OCI-LY7 (cell line): Measurements from ENCODE around the gene FBN2. TPM values are rescaled to one million over a fixed set of nuclear protein-coding genes. Genes with fewer than 3 reads are reported as not detected.

Source experiments
- BruUV-seq: library from RNA; stranded (reverse); fragments of 400-500 nt; replicated peaks from 2 replicates; lab custom pipeline; 2021; lab: Mats Ljungman, UMichigan
- CTCF ChIA-PET: fragments of 300-600 bp; sonication (Branson Sonifier 250); formaldehyde crosslinking; loops from one replicate; lab custom pipeline; 2022; ENCODE audit warnings: antibody characterized with exemption; ENCODE audit not compliant: unreplicated experiment; lab: Charles Lee
- POLR2A ChIA-PET: fragments of 300-600 bp; sonication (Branson Sonifier 250); formaldehyde crosslinking; loops from one replicate; lab custom pipeline; 2022; ENCODE audit warnings: antibody characterized with exemption; lab: Charles Lee
- DNase-seq: peaks from one replicate; pipeline ENCODE4 v3.0.0-alpha.2; 2015; ENCODE audit warnings: low spot score
- H2AFZ ChIP-seq: fragments of 200-600 bp; sonication (generic), shearing (Covaris generic); 2 replicates; pipeline ENCODE4 v1.6.1; 2014; ENCODE audit warnings: mild to moderate bottlenecking, antibody characterized with exemption, low read length, moderate library complexity
- H3K27ac ChIP-seq: fragments of 200-600 bp; sonication (generic); 2 replicates; pipeline ENCODE4 v1.5.1; 2014; ENCODE audit warnings: mixed run types, low read depth, mild to moderate bottlenecking, moderate library complexity, low read length, inconsistent platforms; ENCODE audit not compliant: poor library complexity, severe bottlenecking
- H3K36me3 ChIP-seq: fragments of 200-600 bp; sonication (generic); 2 replicates; pipeline ENCODE4 v1.6.1; 2014; ENCODE audit warnings: mild to moderate bottlenecking, antibody characterized with exemption, low read length, moderate library complexity, mixed read lengths; ENCODE audit not compliant: insufficient read depth
- H3K4me1 ChIP-seq: fragments of 200-600 bp; sonication (generic); 2 replicates; pipeline ENCODE4 v1.5.1; 2014; ENCODE audit warnings: mild to moderate bottlenecking, low read length; ENCODE audit not compliant: insufficient read depth, poor library complexity, severe bottlenecking
- H3K4me2 ChIP-seq: fragments of 200-600 bp; sonication (generic); 2 replicates; pipeline ENCODE4 v1.6.1; 2014; ENCODE audit warnings: mild to moderate bottlenecking, low read length
- H3K4me3 ChIP-seq: fragments of 200-600 bp; sonication (generic); 2 replicates; pipeline ENCODE4 v1.5.1; 2014; ENCODE audit warnings: mild to moderate bottlenecking, low read depth, low read length; ENCODE audit not compliant: poor library complexity, severe bottlenecking
- H3K79me2 ChIP-seq: fragments of 200-600 bp; sonication (generic); 2 replicates; pipeline ENCODE4 v1.6.1; 2016; ENCODE audit warnings: low read depth, mild to moderate bottlenecking, low read length, moderate library complexity, mixed read lengths; ENCODE audit not compliant: insufficient read depth
- H3K9me2 ChIP-seq: fragments of 200-600 bp; sonication (generic); 2 replicates; pipeline ENCODE4 v1.6.1; 2016; ENCODE audit warnings: mild to moderate bottlenecking, low read length, mixed read lengths; ENCODE audit not compliant: insufficient read depth
- H3K9me3 ChIP-seq: fragments of 200-600 bp; sonication (generic); 2 replicates; pipeline ENCODE4 v1.6.1; 2014; ENCODE audit warnings: mild to moderate bottlenecking, mixed run types, low read length, mixed read lengths
- H4K20me1 ChIP-seq: fragments of 200-600 bp; sonication (generic); 2 replicates; pipeline ENCODE4 v1.6.1; 2014; ENCODE audit warnings: mild to moderate bottlenecking, antibody characterized with exemption, low read length, moderate library complexity, mixed read lengths; ENCODE audit not compliant: insufficient read depth
- CTCF ChIP-seq: fragments of 200-600 bp; sonication (generic); conservative IDR thresholded peaks from 2 replicates; pipeline ENCODE4 v1.5.1; 2014; ENCODE audit warnings: mild to moderate bottlenecking, antibody characterized with exemption, low read length, moderate library complexity, mixed read lengths
- EZH2phosphoT487 ChIP-seq: fragments of 200-600 bp; sonication (generic); IDR thresholded peaks from 2 replicates; pipeline ENCODE4 v1.6.1; 2018; ENCODE audit warnings: low read depth, borderline replicate concordance, mild to moderate bottlenecking, mixed run types, antibody characterized with exemption, low read length, moderate library complexity, mixed read lengths
- intact Hi-C: fragments of 100-400 bp; cut with micrococcal nuclease; formaldehyde crosslinking; loops from one replicate; pipeline ENCODE4 v1.10.0; 2022; ENCODE audit not compliant: unreplicated experiment
- total RNA-seq, 2 experiments: library from RNA; depleted of rRNA in 1 of 2; stranded (reverse); fragments of >200 nt in 1 of 2; shearing (Covaris generic) in 1 of 2; gene quantifications; 2 replicates each; pipeline ENCODE4 v1.2.3, GENCODE V29; 2014 to 2022

FBN2 gene
- total RNA-seq, 2 experiments from 2014 or later: not detected

- no peaks in the 10 kb centered on the region for H3K36me3 ChIP-seq
- no peak for DNase-seq
- H4K20me1 ChIP-seq: no peaks in the 10 kb centered on the region
- H3K9me3 ChIP-seq: no peaks in the 10 kb centered on the region
- intact Hi-C loops: no loop called here
- POLR2A ChIA-PET: interaction anchor here (0.7 kb wide), 1 partner anchor 564 kb away, joined by 3 read pairs; no protein-coding TSS in a partner anchor
- no TSS peak for BruUV-seq
- no peak overlapping the region for H3K4me3 ChIP-seq
- H3K4me1 ChIP-seq: no peaks in the 10 kb centered on the region
- H2AFZ ChIP-seq: no peak overlapping the region
- no peak overlapping the region for H3K27ac ChIP-seq
- no peak overlapping the region for H3K4me2 ChIP-seq
- no peaks in the 10 kb centered on the region for H3K9me2 ChIP-seq
- CTCF ChIA-PET: no interaction called here
- H3K79me2 ChIP-seq: no peaks in the 10 kb centered on the region
- TF ChIP-seq CTCF (no peak), EZH2phosphoT487 (no peak)
These were observed 266.1 kb downstream of the FBN2 start for GRCh38 chr5:128271859-128272464.

GRCh38 chr5:128271071-128271470, 267.0 kb downstream of the FBN2 start:
- H3K4me2 ChIP-seq: no peak overlapping the region
- H4K20me1 ChIP-seq: no peaks in the 10 kb centered on the region
- TF ChIP-seq CTCF: no peak
- TF ChIP-seq EZH2phosphoT487: no peak
- H3K79me2 ChIP-seq: no peaks in the 10 kb centered on the region
- intact Hi-C loops: no loop called here
- no peaks in the 10 kb centered on the region for H3K4me1 ChIP-seq
- H3K36me3 ChIP-seq: no peaks in the 10 kb centered on the region
- CTCF ChIA-PET: no interaction called here
- POLR2A ChIA-PET: no interaction called here
- no peak overlapping the region for H3K27ac ChIP-seq
- no peaks in the 10 kb centered on the region for H3K9me2 ChIP-seq
- H2AFZ ChIP-seq: no peak overlapping the region
- DNase-seq: no peak
- no peak overlapping the region for H3K4me3 ChIP-seq
- H3K9me3 ChIP-seq: no peaks in the 10 kb centered on the region
- BruUV-seq: no TSS peak

GRCh38 chr5:128264564-128265360, 273.3 kb downstream of the FBN2 start:
- no peak for DNase-seq
- Histone ChIP-seq H3K79me2 (no peaks in the 10 kb centered on the region), H3K4me3 (no peak overlapping the region), H4K20me1 (no peaks in the 10 kb centered on the region), H3K9me3 (no peaks in the 10 kb centered on the region), H3K27ac (no peak overlapping the region), H2AFZ (no peak overlapping the region), H3K4me1 (no peaks in the 10 kb centered on the region), H3K4me2 (no peak overlapping the region), H3K36me3 (no peaks in the 10 kb centered on the region), H3K9me2 (no peaks in the 10 kb centered on the region)
- ChIA-PET CTCF (no interaction called here), POLR2A (no interaction called here)
- BruUV-seq: no TSS peak
- TF ChIP-seq CTCF (no peak), EZH2phosphoT487 (no peak)
- intact Hi-C loops: no loop called here
